Activated naive CD8-positive, alpha-beta T cell treated with anti-CD3 and anti-CD28 coated beads, Interleukin-2, amount 10 ng/mL, durations not matched to agents 7 days and 5 days (primary cell): ENCODE data around the gene FBLN5. TPM values are rescaled to one million over a fixed set of nuclear protein-coding genes. Genes with fewer than 3 reads are reported as not detected.

ENCODE experiments used
- ATAC-seq: fragments of 150-1000 bp; cut with Tn5 transposase; one replicate; pipeline ENCODE4 v1.10.0; 2021; ENCODE audit warnings: low read depth, moderate library complexity
- POLR2A ChIA-PET: fragments of 350-600 bp; sonication (Branson Sonifier 250); formaldehyde crosslinking; loops from one replicate; lab custom pipeline; 2021; ENCODE audit warnings: antibody characterized with exemption; lab: Charles Lee
- DNase-seq: peaks from one replicate; pipeline ENCODE4 v3.0.0; 2021
- H3K27ac Mint-ChIP-seq: one replicate; pipeline ENCODE4 v1.8.0; 2022; ENCODE audit warnings: mild to moderate bottlenecking, mixed read lengths
- H3K27me3 Mint-ChIP-seq: one replicate; pipeline ENCODE4 v1.8.0; 2022; ENCODE audit warnings: mild to moderate bottlenecking, moderate library complexity, mixed read lengths
- H3K36me3 Mint-ChIP-seq: one replicate; pipeline ENCODE4 v1.8.0; 2021; ENCODE audit warnings: mild to moderate bottlenecking, mixed read lengths
- H3K4me1 Mint-ChIP-seq: one replicate; pipeline ENCODE4 v1.8.0; 2021; ENCODE audit warnings: mixed read lengths
- H3K4me3 Mint-ChIP-seq: one replicate; pipeline ENCODE4 v1.8.0; 2022; ENCODE audit warnings: mild to moderate bottlenecking, moderate library complexity, mixed read lengths
- H3K9me3 Mint-ChIP-seq: one replicate; pipeline ENCODE4 v1.8.0; 2021; ENCODE audit warnings: mixed read lengths
- total RNA-seq, 2 experiments: library from RNA; stranded (reverse); gene quantifications; one replicate each; pipeline ENCODE4 v1.2.3, GENCODE V29; 2021

The FBLN5 gene
- total RNA-seq, 2 experiments from 2014 or later: 2.4 to 3.5 TPM

DNA sequence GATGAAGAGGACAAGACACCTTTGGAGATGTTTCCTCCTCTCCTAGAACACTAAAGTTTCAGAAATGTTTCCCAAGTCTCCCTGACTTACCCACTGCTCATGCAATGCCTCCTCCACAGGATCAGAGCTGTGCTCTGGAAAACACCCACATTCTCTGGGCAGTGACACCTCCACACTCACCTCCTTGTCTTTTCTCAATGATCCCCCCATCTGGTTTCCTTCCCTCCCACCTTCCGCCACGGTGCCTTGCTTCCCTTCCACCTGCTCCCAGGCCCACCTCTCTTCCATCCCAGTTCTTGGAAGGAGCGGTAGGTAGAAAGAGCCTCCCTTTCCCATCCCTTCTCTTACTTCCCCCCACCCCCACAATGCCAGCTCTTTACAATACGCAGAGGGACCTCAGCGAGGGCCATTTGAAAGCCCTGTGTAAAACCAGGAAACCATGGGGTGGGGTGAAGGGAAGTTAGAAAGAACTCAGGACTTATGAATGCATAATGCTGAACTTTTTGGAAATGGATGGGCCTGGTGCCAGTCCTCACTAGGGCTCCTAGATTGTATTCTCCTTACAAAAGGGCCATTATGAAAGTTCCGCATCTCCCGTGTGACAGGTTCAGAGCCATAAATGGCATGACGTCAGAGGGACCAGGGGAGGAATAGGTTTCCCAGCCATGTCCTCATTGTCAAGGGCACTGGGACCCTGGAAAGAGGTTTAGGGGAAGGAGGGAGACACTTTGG, 12.8 kb downstream of the FBLN5 start:
- Mint-ChIP-seq H3K27ac (no peak overlapping the region), H3K9me3 (no peaks in the 10 kb centered on the region), H3K4me3 (no peak overlapping the region), H3K27me3 (peaks cover 8% of the 10 kb centered on the region), H3K4me1 (no peaks in the 10 kb centered on the region), H3K36me3 (no peaks in the 10 kb centered on the region)
- POLR2A ChIA-PET: no interaction called here
- DNase-seq (no peak), ATAC-seq (no peak)

DNA sequence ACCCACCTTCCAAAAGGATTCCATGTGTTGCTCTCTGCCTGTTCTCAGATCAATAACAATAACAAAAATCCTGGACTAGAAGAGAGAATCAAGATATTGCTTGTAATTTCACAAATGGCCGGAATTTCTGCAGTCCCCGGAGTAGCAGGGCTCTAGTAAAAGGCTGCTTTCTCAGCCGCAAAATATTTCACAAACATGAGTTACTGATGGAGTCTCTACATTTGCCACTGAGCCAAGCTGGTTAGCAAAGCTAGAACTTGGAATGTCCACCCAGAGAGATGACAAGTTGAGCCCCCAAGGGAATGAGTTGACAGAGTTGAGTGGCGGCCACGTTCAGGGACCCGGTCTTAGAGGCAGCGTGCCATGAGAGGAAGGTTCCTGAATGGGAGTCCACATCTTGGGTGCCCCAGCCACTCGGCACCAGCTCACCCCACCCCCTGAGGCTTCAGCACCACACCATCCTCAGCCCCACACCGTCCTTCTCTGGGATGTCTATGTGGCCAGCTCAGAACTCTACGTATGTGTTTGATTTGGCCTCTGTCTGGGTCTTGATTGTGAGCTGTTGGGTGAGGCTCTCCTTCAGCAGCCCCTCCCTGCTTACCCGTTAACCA, 15.9 kb downstream of the FBLN5 start:
- Mint-ChIP-seq H3K27ac (no peak overlapping the region), H3K9me3 (no peaks in the 10 kb centered on the region), H3K4me3 (no peak overlapping the region), H3K4me1 (no peaks in the 10 kb centered on the region), H3K27me3 (peaks cover 11% of the 10 kb centered on the region), H3K36me3 (no peaks in the 10 kb centered on the region)
- POLR2A ChIA-PET: no interaction called here
- no peak for DNase-seq
- no peak for ATAC-seq

DNA sequence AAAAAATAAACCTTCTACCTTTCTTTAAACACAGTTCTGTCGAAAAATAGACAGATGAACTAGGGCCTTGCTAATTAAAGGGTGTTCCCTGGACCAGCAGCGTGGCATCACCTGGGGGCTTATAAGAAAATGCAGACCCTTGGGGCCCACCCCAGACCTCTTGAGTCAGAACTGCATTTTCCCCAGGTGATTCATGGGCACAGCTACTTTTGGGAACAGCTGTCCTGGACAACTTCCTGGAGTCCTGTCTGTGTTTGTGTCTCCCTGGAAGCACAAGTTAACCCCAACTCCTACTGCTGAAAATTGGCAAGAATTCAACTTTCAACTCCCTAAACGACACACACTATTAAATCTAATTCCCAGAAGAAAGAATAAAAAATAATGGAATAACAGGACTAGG, 17.8 kb downstream of the FBLN5 start:
- H3K9me3 Mint-ChIP-seq: no peaks in the 10 kb centered on the region
- POLR2A ChIA-PET: no interaction called here
- H3K4me3 Mint-ChIP-seq: no peak overlapping the region
- no peak for DNase-seq
- H3K27me3 Mint-ChIP-seq: peaks cover 9% of the 10 kb centered on the region
- no peaks in the 10 kb centered on the region for H3K4me1 Mint-ChIP-seq
- H3K27ac Mint-ChIP-seq: no peak overlapping the region
- ATAC-seq: no peak
- no peaks in the 10 kb centered on the region for H3K36me3 Mint-ChIP-seq

DNA sequence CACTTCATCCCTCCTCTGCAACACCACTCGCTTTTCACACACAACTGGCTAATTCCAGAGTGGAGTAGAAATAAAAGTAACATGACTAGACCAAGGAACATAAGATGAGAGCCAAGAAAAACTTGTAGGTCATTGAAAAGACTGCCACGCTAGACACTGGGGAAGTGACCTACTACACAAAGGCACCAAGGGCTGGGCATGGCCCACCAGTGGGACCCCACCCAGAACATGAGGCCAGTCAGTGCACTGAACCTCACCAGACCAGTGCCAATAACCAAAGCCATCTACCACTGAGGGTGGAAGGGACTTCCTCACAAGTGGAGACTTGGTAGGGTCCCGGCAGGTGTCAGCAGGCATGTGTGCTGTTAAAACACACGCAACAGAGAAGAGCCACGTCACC, 19.7 kb downstream of the FBLN5 start:
- H3K36me3 Mint-ChIP-seq: no peaks in the 10 kb centered on the region
- peaks cover 5% of the 10 kb centered on the region for H3K27me3 Mint-ChIP-seq
- no peaks in the 10 kb centered on the region for H3K9me3 Mint-ChIP-seq
- ATAC-seq: no peak
- no peak overlapping the region for H3K4me3 Mint-ChIP-seq
- POLR2A ChIA-PET: no interaction called here
- DNase-seq: no peak
- no peak overlapping the region for H3K27ac Mint-ChIP-seq
- no peaks in the 10 kb centered on the region for H3K4me1 Mint-ChIP-seq

DNA sequence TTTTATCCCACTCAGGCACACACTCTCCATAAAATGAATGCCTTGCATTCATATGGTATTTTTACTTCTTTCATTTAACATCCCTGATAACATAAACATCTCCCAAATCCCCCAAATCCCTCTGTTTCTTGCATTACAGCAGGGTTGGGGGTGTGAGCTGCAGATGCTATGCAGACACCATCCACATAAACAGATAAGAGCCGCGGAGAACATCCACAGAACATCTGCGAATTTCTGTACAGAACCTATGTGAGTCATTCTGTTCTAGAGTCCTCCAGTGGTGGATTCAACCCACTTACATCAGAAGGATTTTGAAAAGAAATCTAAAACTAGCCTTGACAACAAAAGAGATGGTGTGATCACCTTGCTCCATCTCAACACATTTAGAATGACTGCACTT, 20.3 kb downstream of the FBLN5 start:
- ATAC-seq: no peak
- Mint-ChIP-seq H3K4me1 (no peaks in the 10 kb centered on the region), H3K9me3 (no peaks in the 10 kb centered on the region), H3K36me3 (no peaks in the 10 kb centered on the region), H3K4me3 (no peak overlapping the region), H3K27me3 (peaks cover 2% of the 10 kb centered on the region), H3K27ac (no peak overlapping the region)
- DNase-seq: no peak
- POLR2A ChIA-PET: no interaction called here

DNA sequence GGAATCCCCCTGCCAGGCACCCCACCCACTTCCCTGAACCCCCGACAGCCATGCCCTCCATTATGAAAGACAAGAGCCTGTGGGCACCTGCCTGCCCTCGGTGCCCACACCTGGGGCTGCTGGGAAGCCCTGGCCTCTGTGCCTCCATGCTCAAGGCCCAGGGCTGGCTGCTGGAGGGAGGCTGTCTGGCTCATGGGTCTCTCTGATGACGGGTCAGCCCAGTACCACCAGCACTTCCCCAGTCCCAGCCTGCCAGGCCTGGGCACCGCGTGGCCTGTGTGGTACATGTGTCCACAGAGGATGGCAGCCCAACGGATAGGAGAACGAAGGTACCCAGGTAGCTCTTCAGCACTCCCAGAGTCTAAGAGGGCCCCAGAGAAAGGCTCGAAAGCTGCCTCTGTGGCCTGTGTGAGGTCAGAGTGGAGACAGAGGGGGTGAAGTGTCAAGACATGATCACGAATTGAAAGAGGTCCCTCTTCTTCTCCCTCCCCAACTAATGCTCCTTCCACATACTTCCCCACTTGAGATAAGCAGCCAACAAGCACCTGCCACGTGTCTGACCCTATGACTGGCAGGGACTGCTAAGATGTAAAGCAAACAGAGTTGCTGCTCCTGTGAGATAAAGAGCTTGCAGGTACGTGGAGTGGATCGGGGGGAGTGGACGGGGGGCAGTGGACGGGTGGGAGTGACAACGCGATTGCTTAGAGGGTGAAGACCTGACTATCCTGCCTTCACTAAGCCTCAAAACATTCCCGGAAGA, 21.2 kb downstream of the FBLN5 start:
- DNase-seq (no peak), ATAC-seq (no peak)
- H3K27ac Mint-ChIP-seq: no peak overlapping the region
- H3K4me3 Mint-ChIP-seq: no peak overlapping the region
- H3K9me3 Mint-ChIP-seq: no peaks in the 10 kb centered on the region
- peaks cover 2% of the 10 kb centered on the region for H3K27me3 Mint-ChIP-seq
- H3K36me3 Mint-ChIP-seq: no peaks in the 10 kb centered on the region
- POLR2A ChIA-PET: no interaction called here
- H3K4me1 Mint-ChIP-seq: no peaks in the 10 kb centered on the region

DNA sequence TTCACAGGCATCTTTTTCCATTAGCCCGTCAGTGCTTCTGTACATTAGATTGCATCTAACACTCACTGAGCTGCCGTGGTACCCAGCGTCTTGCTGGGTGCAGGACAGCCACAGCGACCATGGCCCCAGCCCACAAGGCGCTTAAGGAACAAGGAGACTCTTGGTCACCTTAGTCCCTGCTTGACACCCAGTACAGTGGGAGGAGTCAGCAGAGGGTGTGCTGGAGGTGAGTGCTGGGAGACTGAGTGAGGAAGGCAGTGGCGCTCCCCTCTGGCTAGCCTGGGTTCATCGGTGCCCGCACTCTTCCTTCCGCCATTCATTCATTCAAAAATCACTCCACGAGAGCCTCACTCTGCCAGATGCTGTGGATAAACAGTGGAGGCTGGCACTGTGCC, 21.8 kb downstream of the FBLN5 start:
- Mint-ChIP-seq H3K27ac (no peak overlapping the region), H3K4me3 (no peak overlapping the region), H3K9me3 (no peaks in the 10 kb centered on the region), H3K27me3 (peaks cover 2% of the 10 kb centered on the region), H3K4me1 (no peaks in the 10 kb centered on the region), H3K36me3 (no peaks in the 10 kb centered on the region)
- POLR2A ChIA-PET: no interaction called here
- DNase-seq (no peak), ATAC-seq (no peak)

DNA sequence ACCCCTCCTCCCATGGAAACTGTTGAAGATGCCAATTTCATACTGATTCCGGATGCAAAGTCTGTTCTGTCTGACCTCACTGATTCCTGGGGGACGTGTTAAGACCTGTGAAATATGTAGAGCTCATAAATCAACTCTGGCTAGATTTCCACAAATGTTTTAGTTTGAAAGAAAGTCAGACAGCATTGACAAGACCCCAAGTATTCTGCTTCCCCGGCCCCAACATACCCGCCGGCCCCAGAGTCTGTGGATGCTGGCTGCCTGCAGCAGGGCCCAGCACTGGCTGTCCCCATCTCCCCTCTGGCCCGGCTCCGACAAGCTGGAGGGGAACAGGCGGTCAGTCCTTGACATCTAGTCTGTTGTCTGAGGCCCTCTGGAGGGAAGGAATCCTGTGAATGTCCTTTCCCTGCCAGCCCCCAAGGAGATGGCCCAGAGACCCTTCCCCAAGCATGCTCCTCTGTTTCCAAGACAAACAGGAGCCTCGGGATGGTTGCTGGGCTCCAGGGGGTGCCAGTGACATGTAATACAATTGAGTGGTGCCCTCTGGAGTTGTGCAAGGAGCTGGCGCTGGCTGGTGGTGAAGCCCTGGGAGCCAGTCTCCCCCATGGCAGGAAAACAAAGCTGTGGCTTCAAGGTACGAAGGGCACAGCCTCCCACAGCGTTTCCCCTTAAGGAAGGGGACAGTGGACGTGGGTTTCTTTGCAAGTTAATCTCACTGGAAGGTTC, 22.3 kb downstream of the FBLN5 start:
- H3K27me3 Mint-ChIP-seq: peaks cover 4% of the 10 kb centered on the region
- POLR2A ChIA-PET: no interaction called here
- no peak overlapping the region for H3K4me3 Mint-ChIP-seq
- H3K27ac Mint-ChIP-seq: no peak overlapping the region
- ATAC-seq (no peak), DNase-seq (no peak)
- no peaks in the 10 kb centered on the region for H3K4me1 Mint-ChIP-seq
- no peaks in the 10 kb centered on the region for H3K9me3 Mint-ChIP-seq
- no peaks in the 10 kb centered on the region for H3K36me3 Mint-ChIP-seq

DNA sequence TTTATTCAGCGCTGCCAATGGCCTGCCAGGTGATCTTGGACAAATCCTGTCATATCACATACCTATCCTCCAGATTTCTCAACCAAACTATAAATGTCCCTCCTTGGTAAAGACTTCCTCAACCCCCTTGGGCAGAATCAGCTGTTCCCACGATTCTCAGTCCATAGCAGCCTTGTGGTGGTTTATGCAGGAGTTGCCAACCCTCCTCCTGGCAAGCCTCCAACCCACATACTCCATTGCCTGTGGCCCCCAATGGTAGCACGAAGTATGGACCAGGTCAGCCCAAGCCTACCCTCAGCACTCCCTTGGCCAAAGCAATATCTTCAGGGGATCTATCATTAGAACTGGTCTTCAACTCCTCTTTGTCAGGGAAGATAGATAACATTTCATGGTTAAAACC, 27.0 kb downstream of the FBLN5 start:
- POLR2A ChIA-PET: no interaction called here
- Mint-ChIP-seq H3K27me3 (peaks cover 10% of the 10 kb centered on the region), H3K27ac (no peak overlapping the region), H3K36me3 (peaks cover 2% of the 10 kb centered on the region), H3K9me3 (peaks cover 2% of the 10 kb centered on the region), H3K4me3 (no peak overlapping the region), H3K4me1 (no peaks in the 10 kb centered on the region)
- DNase-seq (no peak), ATAC-seq (no peak)

DNA sequence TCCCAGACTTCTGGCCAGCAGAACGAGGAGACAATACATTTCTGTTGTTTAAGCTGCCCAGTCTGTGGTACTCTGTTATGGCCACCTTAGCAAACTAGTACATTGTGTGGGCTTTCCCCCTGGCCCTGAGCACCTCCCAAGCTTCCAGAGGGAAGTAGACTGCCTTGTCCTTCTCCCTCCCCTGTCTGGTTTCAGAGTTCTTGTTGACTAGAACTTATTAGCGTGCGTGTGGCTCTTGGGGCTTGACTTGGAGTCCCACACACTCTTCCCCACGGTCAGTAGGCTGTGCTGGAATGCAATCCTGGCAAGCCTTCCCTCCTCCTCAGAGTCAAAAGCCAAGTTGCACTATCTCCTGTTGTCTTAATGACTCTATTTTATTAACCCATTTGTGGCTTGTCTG, 27.7 kb downstream of the FBLN5 start:
- Mint-ChIP-seq H3K9me3 (peaks cover 2% of the 10 kb centered on the region), H3K27ac (no peak overlapping the region), H3K4me3 (no peak overlapping the region), H3K4me1 (no peaks in the 10 kb centered on the region), H3K27me3 (peaks cover 10% of the 10 kb centered on the region), H3K36me3 (peaks cover 2% of the 10 kb centered on the region)
- POLR2A ChIA-PET: no interaction called here
- no peak for DNase-seq
- ATAC-seq: no peak

DNA sequence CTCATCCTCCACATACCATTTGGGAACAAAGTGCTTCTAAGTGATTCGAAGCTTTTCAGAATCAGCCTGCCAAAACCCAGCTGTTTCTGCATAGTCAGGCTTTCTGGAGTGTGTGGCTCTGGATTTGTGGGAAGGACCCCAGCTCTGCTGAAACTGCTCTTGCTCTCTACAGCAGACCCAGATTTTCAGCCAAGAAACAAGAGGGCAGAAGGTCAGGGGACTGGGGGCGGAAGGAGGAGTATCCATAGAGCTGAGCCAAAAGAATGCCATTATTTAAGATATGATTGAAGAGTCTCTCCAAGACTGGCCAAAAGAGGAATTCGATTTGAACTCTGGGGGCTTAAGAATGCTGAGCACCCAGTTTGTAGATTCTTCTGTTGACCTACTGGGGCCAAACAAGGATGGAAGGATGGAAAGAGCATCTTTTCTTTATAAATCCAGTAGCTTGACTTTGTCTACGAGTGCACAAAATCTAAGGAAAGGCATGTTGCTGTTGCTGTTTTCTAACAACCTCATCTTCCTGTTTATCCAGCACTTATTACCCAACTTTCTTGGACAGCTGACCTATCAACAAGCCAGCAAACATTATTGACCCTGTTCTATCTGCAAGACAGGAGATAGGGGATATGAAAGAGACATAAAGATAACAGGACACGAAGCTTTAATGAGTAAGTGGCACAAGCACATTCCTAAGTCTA, 29.2 kb downstream of the FBLN5 start:
- no peaks in the 10 kb centered on the region for H3K4me1 Mint-ChIP-seq
- DNase-seq (no peak), ATAC-seq (no peak)
- no peak overlapping the region for H3K4me3 Mint-ChIP-seq
- peaks cover 2% of the 10 kb centered on the region for H3K36me3 Mint-ChIP-seq
- peaks cover 10% of the 10 kb centered on the region for H3K27me3 Mint-ChIP-seq
- POLR2A ChIA-PET: no interaction called here
- H3K27ac Mint-ChIP-seq: no peak overlapping the region
- peaks cover 2% of the 10 kb centered on the region for H3K9me3 Mint-ChIP-seq

DNA sequence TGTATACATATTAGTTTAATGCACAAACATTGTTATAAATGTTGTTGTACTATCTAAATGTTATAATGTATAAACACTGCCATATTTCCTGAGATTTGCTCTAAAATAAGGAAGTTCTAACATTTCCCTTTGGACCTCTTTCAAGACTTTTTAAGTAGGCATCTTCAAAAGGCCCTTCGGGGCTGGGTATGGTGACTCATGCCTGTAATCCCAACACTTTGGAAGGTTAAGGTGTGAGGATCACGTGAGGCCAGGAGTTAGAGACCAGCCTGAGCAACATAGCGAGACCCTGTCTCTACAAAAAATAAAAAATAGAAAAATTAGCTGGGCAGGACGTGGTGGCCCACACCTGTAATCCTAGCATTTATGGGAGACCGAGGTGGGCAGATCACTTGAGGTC, 35.5 kb downstream of the FBLN5 start:
- ATAC-seq: no peak
- H3K27ac Mint-ChIP-seq: no peak overlapping the region
- H3K9me3 Mint-ChIP-seq: peaks cover 2% of the 10 kb centered on the region
- no peak for DNase-seq
- H3K4me3 Mint-ChIP-seq: no peak overlapping the region
- POLR2A ChIA-PET: interaction anchor here (1.2 kb wide), 2 partner anchors 37 to 262 kb away, joined by 3 read pairs; no protein-coding TSS in a partner anchor
- peaks cover 4% of the 10 kb centered on the region for H3K4me1 Mint-ChIP-seq
- H3K27me3 Mint-ChIP-seq: peaks cover 6% of the 10 kb centered on the region
- peaks cover 3% of the 10 kb centered on the region for H3K36me3 Mint-ChIP-seq
